ENCODE data around the gene COG5. TPM values are rescaled to one million over a fixed set of nuclear protein-coding genes. Genes with fewer than 3 reads are reported as not detected.

Gene COG5
- total and polyA plus RNA-seq, 12 donors: 4.4 to 43.8 (median 32.8) TPM

- 92 to 97% (median 95%) methylated on average over 4 of the region's 4 CpGs for WGBS, 4 donors
- TF ChIP-seq POLR2A (IDR thresholded peaks at IDR 0.05) (no peak), CTCF (IDR thresholded peaks at IDR 0.05) (no peak)
- Histone ChIP-seq H3K4me3 (no peak overlapping the region), H3K4me1 (replicated peaks in 1 of 2) (peaks cover 0 to 8% of the 10 kb centered on the region in 2 donors), H3K27me3 (no peaks in the 10 kb centered on the region), H3K9me3 (replicated peaks in 1 of 3) (peaks cover 0 to 5% (median 0%) of the 10 kb centered on the region in 3 donors), H3K36me3 (replicated peaks in 1 of 2) (peaks cover 0 to 5% of the 10 kb centered on the region in 2 donors), H3K27ac (no peak overlapping the region)
- DNase-seq: no peak
- intact Hi-C loops (cut with DNase I): loop anchor here in 1 of 2 donors (10.0 kb wide), 1 partner anchor 664 kb away; no protein-coding TSS in a partner anchor
Observed at GRCh38 chr7:107210400-107210799, 353.3 kb downstream of the COG5 start.

GRCh38 chr7:107209565-107209964 lies 354.2 kb downstream of the COG5 start:
- H3K9me3 ChIP-seq (replicated peaks in 1 of 3): peaks cover 0 to 5% (median 0%) of the 10 kb centered on the region in 3 donors
- H3K27me3 ChIP-seq: no peaks in the 10 kb centered on the region
- TF ChIP-seq POLR2A (IDR thresholded peaks at IDR 0.05): no peak
- no peak for TF ChIP-seq CTCF (IDR thresholded peaks at IDR 0.05)
- WGBS, 4 donors: 93 to 98% (median 97%) methylated on average over 4 of the region's 4 CpGs
- no peak for DNase-seq
- peaks cover 0 to 12% of the 10 kb centered on the region in 2 donors for H3K36me3 ChIP-seq (replicated peaks in 1 of 2)
- no peak overlapping the region for H3K27ac ChIP-seq
- H3K4me1 ChIP-seq (replicated peaks in 1 of 2): peaks cover 0 to 8% of the 10 kb centered on the region in 2 donors
- intact Hi-C loops (cut with DNase I): loop anchor here in 1 of 2 donors (10.0 kb wide), 1 partner anchor 515 kb away; no protein-coding TSS in a partner anchor
- H3K4me3 ChIP-seq: no peak overlapping the region

GRCh38 chr7:107208563-107208962 lies 355.2 kb downstream of the COG5 start:
- no peak for TF ChIP-seq CTCF (IDR thresholded peaks at IDR 0.05)
- no peak for TF ChIP-seq POLR2A (IDR thresholded peaks at IDR 0.05)
- 88 to 97% (median 92%) methylated on average over 5 of the region's 5 CpGs for WGBS, 4 donors
- Histone ChIP-seq H3K4me1 (replicated peaks in 1 of 2) (peaks cover 0 to 8% of the 10 kb centered on the region in 2 donors), H3K36me3 (replicated peaks in 1 of 2) (peaks cover 0 to 22% of the 10 kb centered on the region in 2 donors), H3K4me3 (no peak overlapping the region), H3K27ac (peak overlapping the region in 2 of 5 donors; percentile 42 to 54), H3K9me3 (replicated peaks in 1 of 3) (no peaks in the 10 kb centered on the region), H3K27me3 (no peaks in the 10 kb centered on the region)
- DNase-seq: no peak
- intact Hi-C loops (cut with DNase I): loop anchor here in 1 of 2 donors (10.0 kb wide), 1 partner anchor 516 kb away; no protein-coding TSS in a partner anchor

- no peak for TF ChIP-seq CTCF (IDR thresholded peaks at IDR 0.05)
- TF ChIP-seq POLR2A (IDR thresholded peaks at IDR 0.05): no peak
- Histone ChIP-seq H3K9me3 (replicated peaks in 1 of 3) (no peaks in the 10 kb centered on the region), H3K36me3 (replicated peaks in 1 of 2) (peaks cover 0 to 27% of the 10 kb centered on the region in 2 donors), H3K27me3 (no peaks in the 10 kb centered on the region), H3K27ac (peak overlapping the region in 2 of 5 donors; percentile 42 to 66), H3K4me1 (replicated peaks in 1 of 2) (peaks cover 0 to 8% of the 10 kb centered on the region in 2 donors), H3K4me3 (no peak overlapping the region)
- no peak for DNase-seq
- 65 to 81% (median 69%) methylated on average over 3 of the region's 3 CpGs for WGBS, 4 donors
- intact Hi-C loops (cut with DNase I): loop anchor here in 1 of 2 donors (10.0 kb wide), 1 partner anchor 517 kb away; no protein-coding TSS in a partner anchor
Observed at GRCh38 chr7:107208024-107208521, 355.6 kb downstream of the COG5 start.

Measured in adrenal gland (tissue), 12 donors.